HepG2 (cell line): ENCODE measurements around the gene TRA2B. TPM values are rescaled to one million over a fixed set of nuclear protein-coding genes. Genes with fewer than 3 reads are reported as not detected.

Experiments used
- AHR ChIP-seq: IDR thresholded peaks from 2 replicates; pipeline ENCODE4 v1.6.1; 2018; ENCODE audit warnings: missing genetic modification reagents, missing compliant biosample characterization
- BHLHE40 ChIP-seq: IDR thresholded peaks from 2 replicates; pipeline ENCODE4 v1.6.1; 2011; ENCODE audit warnings: low read length, improper control_type of control experiment
- KAT7 ChIP-seq: IDR thresholded peaks from 2 replicates; pipeline ENCODE4 v1.6.1; 2018; ENCODE audit warnings: borderline replicate concordance, missing compliant biosample characterization
- KLF16 ChIP-seq, 2 experiments: sonication (generic) in 1 of 2; formaldehyde crosslinking in 1 of 2; IDR thresholded peaks; 2 replicates each; pipeline versions ENCODE4 v1.6.1 to v1.8.0; 2016 to 2023; ENCODE audit warnings: missing genetic modification reagents in 2 of 2, missing compliant biosample characterization in 1 of 2
- NCOA1 ChIP-seq: sonication (generic); formaldehyde crosslinking; IDR thresholded peaks from 2 replicates; pipeline ENCODE4 v1.9.0; 2021; ENCODE audit warnings: missing genetic modification reagents
- NCOR1 ChIP-seq: fragments of 200-600 bp; sonication (generic); IDR thresholded peaks from 2 replicates; pipeline ENCODE4 v1.7.0; 2017; ENCODE audit warnings: antibody characterized with exemption, low read length, borderline replicate concordance
- STAT5B ChIP-seq: sonication (generic); formaldehyde crosslinking; IDR thresholded peaks from 2 replicates; pipeline ENCODE4 v1.4.0; 2020; ENCODE audit warnings: missing genetic modification reagents
- THYN1 ChIP-seq: sonication (generic); formaldehyde crosslinking; IDR thresholded peaks from 2 replicates; pipeline ENCODE4 v1.8.1; 2023; ENCODE audit warnings: low read depth, mild to moderate bottlenecking, moderate library complexity, missing genetic modification reagents, borderline replicate concordance
- ZFP41 ChIP-seq: sonication (generic); formaldehyde crosslinking; IDR thresholded peaks from 2 replicates; pipeline ENCODE4 v1.4.0; 2020; ENCODE audit warnings: mild to moderate bottlenecking, missing genetic modification reagents, borderline replicate concordance
- ZNF350 ChIP-seq: sonication (generic); formaldehyde crosslinking; IDR thresholded peaks from 2 replicates; pipeline ENCODE4 v1.4.0; 2020; ENCODE audit warnings: mild to moderate bottlenecking, low read depth, missing genetic modification reagents, borderline replicate concordance
- ZNF550 ChIP-seq: sonication (generic); formaldehyde crosslinking; IDR thresholded peaks from 2 replicates; pipeline ENCODE4 v1.4.0; 2020; ENCODE audit warnings: mild to moderate bottlenecking, missing genetic modification reagents, borderline replicate concordance
- ZNF589 ChIP-seq: sonication (generic); formaldehyde crosslinking; conservative IDR thresholded peaks from 2 replicates; pipeline ENCODE4 v1.8.0; 2022; ENCODE audit warnings: mild to moderate bottlenecking, moderate library complexity, missing genetic modification reagents
- ZNF614 ChIP-seq: IDR thresholded peaks from 2 replicates; pipeline ENCODE4 v1.6.1; 2018; ENCODE audit warnings: missing biosample characterization, missing genetic modification reagents, inconsistent platforms, borderline replicate concordance
- ZNF816 ChIP-seq: sonication (generic); formaldehyde crosslinking; IDR thresholded peaks from 2 replicates; pipeline ENCODE4 v1.8.0; 2022; ENCODE audit warnings: missing genetic modification reagents, mild to moderate bottlenecking, borderline replicate concordance
- polyA plus RNA-seq, 8 experiments: library from polyadenylated mRNA; depleted of rRNA in 3 of 8; stranded (reverse) in 7 of 8; unstranded in 1 of 8; fragments of >200 nt; fragmentation: Illumina TruSeq in 4 of 8; extraction: Trizol in 4 of 8; gene quantifications; 2 replicates each; pipeline versions ENCODE4 v1.2.1 to v1.2.3, GENCODE V29; 2011 to 2016; ENCODE audit warnings: low read depth in 4 of 8, missing spikeins in 1 of 8, mixed read lengths in 1 of 8; ENCODE audit not compliant: insufficient read depth in 1 of 8
- total RNA-seq, 5 experiments: library from RNA; depleted of rRNA; stranded (reverse); fragments of >200 nt; fragmentation: Illumina TruSeq; extraction: Trizol; gene quantifications; 2 replicates each; pipeline ENCODE4 v1.2.3, GENCODE V29; 2016; ENCODE audit warnings: low read depth in 1 of 5
- TF ChIP-seq, protein P1 (sequence below): sonication (generic); formaldehyde crosslinking; IDR thresholded peaks from 2 replicates; pipeline ENCODE4 v1.5.1; 2020; ENCODE audit warnings: mild to moderate bottlenecking, missing genetic modification reagents, borderline replicate concordance
- TF ChIP-seq, protein P2 (sequence below): sonication (generic); formaldehyde crosslinking; IDR thresholded peaks from 2 replicates; pipeline ENCODE4 v1.5.1; 2020; ENCODE audit warnings: missing genetic modification reagents, mild to moderate bottlenecking, borderline replicate concordance
- TF ChIP-seq, protein P3 (sequence below): IDR thresholded peaks from 2 replicates; pipeline ENCODE4 v1.6.1; 2018; ENCODE audit warnings: missing genetic modification reagents
- TF ChIP-seq, protein P4 (sequence below): sonication (generic); formaldehyde crosslinking; IDR thresholded peaks from 2 replicates; pipeline ENCODE4 v1.4.0; 2020; ENCODE audit warnings: missing genetic modification reagents, mild to moderate bottlenecking, borderline replicate concordance
- TF ChIP-seq, protein P5 (sequence below): sonication (generic); formaldehyde crosslinking; IDR thresholded peaks from 2 replicates; pipeline ENCODE4 v1.4.0; 2020; ENCODE audit warnings: low read depth, mild to moderate bottlenecking, missing genetic modification reagents

Gene TRA2B
- total and polyA plus RNA-seq, 2 of the 13 experiments (the other 11 are each of a cell fraction or from before 2014, with no cell fraction given) = 105 to 241 TPM

DNA sequence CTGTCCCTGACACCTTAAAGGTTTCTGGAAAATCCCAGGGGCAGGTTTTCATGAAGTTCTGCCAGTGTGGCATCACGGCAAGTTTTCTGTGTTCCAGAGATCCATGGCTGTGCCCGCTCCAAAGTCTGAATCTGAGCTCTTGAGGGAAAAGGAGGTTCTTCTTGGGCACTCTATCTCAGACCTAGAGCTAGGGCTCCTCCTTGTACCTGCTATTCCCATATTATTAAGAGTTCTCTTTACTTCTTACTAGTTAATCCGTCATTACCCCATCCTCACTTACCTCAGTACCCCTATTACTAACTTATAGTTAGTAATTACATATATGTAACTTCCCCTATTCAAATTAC, 5.9 kb upstream of the TRA2B start (continued):
- TF ChIP-seq, protein P1, sequence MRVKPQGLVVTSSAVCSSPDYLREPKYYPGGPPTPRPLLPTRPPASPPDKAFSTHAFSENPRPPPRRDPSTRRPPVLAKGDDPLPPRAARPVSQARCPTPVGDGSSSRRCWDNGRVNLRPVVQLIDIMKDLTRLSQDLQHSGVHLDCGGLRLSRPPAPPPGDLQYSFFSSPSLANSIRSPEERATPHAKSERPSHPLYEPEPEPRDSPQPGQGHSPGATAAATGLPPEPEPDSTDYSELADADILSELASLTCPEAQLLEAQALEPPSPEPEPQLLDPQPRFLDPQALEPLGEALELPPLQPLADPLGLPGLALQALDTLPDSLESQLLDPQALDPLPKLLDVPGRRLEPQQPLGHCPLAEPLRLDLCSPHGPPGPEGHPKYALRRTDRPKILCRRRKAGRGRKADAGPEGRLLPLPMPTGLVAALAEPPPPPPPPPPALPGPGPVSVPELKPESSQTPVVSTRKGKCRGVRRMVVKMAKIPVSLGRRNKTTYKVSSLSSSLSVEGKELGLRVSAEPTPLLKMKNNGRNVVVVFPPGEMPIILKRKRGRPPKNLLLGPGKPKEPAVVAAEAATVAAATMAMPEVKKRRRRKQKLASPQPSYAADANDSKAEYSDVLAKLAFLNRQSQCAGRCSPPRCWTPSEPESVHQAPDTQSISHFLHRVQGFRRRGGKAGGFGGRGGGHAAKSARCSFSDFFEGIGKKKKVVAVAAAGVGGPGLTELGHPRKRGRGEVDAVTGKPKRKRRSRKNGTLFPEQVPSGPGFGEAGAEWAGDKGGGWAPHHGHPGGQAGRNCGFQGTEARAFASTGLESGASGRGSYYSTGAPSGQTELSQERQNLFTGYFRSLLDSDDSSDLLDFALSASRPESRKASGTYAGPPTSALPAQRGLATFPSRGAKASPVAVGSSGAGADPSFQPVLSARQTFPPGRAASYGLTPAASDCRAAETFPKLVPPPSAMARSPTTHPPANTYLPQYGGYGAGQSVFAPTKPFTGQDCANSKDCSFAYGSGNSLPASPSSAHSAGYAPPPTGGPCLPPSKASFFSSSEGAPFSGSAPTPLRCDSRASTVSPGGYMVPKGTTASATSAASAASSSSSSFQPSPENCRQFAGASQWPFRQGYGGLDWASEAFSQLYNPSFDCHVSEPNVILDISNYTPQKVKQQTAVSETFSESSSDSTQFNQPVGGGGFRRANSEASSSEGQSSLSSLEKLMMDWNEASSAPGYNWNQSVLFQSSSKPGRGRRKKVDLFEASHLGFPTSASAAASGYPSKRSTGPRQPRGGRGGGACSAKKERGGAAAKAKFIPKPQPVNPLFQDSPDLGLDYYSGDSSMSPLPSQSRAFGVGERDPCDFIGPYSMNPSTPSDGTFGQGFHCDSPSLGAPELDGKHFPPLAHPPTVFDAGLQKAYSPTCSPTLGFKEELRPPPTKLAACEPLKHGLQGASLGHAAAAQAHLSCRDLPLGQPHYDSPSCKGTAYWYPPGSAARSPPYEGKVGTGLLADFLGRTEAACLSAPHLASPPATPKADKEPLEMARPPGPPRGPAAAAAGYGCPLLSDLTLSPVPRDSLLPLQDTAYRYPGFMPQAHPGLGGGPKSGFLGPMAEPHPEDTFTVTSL (CRISPR knock-in tag) = peak; percentile 22; the same call in 1 of the 2 replicates
- TF ChIP-seq, protein P2, sequence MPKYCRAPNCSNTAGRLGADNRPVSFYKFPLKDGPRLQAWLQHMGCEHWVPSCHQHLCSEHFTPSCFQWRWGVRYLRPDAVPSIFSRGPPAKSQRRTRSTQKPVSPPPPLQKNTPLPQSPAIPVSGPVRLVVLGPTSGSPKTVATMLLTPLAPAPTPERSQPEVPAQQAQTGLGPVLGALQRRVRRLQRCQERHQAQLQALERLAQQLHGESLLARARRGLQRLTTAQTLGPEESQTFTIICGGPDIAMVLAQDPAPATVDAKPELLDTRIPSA (CRISPR knock-in tag) = no peak
- TF ChIP-seq, protein P3, sequence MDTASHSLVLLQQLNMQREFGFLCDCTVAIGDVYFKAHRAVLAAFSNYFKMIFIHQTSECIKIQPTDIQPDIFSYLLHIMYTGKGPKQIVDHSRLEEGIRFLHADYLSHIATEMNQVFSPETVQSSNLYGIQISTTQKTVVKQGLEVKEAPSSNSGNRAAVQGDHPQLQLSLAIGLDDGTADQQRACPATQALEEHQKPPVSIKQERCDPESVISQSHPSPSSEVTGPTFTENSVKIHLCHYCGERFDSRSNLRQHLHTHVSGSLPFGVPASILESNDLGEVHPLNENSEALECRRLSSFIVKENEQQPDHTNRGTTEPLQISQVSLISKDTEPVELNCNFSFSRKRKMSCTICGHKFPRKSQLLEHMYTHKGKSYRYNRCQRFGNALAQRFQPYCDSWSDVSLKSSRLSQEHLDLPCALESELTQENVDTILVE (CRISPR knock-in tag) = no peak
- TF ChIP-seq ZNF816 (0 out of 2 replicates have a peak, but pooled peaks have one; percentile 33), ZFP41 (CRISPR knock-in tag) (no peak), KLF16 (CRISPR knock-in tag; IDR thresholded peaks at IDR 0.05) (no peak), AHR (CRISPR knock-in tag) (no peak), ZNF550 (CRISPR knock-in tag) (0 out of 2 replicates have a peak, but pooled peaks have one; percentile 9), ZNF589 (no peak), STAT5B (CRISPR knock-in tag) (no peak), ZNF350 (CRISPR knock-in tag) (0 out of 2 replicates have a peak, but pooled peaks have one; percentile 26), BHLHE40 (no peak), ZNF614 (CRISPR knock-in tag) (0 out of 2 replicates have a peak, but pooled peaks have one; percentile 3), NCOR1 (no peak), THYN1 (CRISPR knock-in tag) (no peak), KAT7 (CRISPR knock-in tag) (0 out of 2 replicates have a peak, but pooled peaks have one; percentile 11), NCOA1 (CRISPR knock-in tag) (no peak)
- TF ChIP-seq, protein P4, sequence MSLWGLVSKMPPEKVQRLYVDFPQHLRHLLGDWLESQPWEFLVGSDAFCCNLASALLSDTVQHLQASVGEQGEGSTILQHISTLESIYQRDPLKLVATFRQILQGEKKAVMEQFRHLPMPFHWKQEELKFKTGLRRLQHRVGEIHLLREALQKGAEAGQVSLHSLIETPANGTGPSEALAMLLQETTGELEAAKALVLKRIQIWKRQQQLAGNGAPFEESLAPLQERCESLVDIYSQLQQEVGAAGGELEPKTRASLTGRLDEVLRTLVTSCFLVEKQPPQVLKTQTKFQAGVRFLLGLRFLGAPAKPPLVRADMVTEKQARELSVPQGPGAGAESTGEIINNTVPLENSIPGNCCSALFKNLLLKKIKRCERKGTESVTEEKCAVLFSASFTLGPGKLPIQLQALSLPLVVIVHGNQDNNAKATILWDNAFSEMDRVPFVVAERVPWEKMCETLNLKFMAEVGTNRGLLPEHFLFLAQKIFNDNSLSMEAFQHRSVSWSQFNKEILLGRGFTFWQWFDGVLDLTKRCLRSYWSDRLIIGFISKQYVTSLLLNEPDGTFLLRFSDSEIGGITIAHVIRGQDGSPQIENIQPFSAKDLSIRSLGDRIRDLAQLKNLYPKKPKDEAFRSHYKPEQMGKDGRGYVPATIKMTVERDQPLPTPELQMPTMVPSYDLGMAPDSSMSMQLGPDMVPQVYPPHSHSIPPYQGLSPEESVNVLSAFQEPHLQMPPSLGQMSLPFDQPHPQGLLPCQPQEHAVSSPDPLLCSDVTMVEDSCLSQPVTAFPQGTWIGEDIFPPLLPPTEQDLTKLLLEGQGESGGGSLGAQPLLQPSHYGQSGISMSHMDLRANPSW = 0 out of 2 replicates have a peak, but pooled peaks have one; percentile 32
- TF ChIP-seq, protein P5, sequence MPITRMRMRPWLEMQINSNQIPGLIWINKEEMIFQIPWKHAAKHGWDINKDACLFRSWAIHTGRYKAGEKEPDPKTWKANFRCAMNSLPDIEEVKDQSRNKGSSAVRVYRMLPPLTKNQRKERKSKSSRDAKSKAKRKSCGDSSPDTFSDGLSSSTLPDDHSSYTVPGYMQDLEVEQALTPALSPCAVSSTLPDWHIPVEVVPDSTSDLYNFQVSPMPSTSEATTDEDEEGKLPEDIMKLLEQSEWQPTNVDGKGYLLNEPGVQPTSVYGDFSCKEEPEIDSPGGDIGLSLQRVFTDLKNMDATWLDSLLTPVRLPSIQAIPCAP = no peak
